ENCODE results near the gene C10orf88. TPM values are rescaled to one million over a fixed set of nuclear protein-coding genes. Genes with fewer than 3 reads are reported as not detected.
A peak's percentile ranks its signal among the peaks of the same experiment; 100 is the strongest.

The C10orf88 gene
- total and polyA plus RNA-seq, 2 of the 13 experiments (the other 11 are each of a cell fraction or from before 2014, with no cell fraction given), result 4.6 to 11.8 TPM

- TF ChIP-seq THRA (CRISPR knock-in tag; IDR thresholded peaks at IDR 0.05; ENCODE audit: borderline replicate concordance) (peak; percentile 99), ZNF580 (CRISPR knock-in tag; IDR thresholded peaks at IDR 0.05; ENCODE audit: borderline replicate concordance, low read depth) (peak; percentile 100), FOXP1 (IDR thresholded peaks at IDR 0.05) (no peak), FOXP1 (CRISPR knock-in tag; IDR thresholded peaks at IDR 0.05) (peak; percentile 91), MYPOP (CRISPR knock-in tag; IDR thresholded peaks at IDR 0.05) (peak; percentile 98), GFI1 (CRISPR knock-in tag; IDR thresholded peaks at IDR 0.05; ENCODE audit: borderline replicate concordance) (peak; percentile 92), NR2F6 (IDR thresholded peaks at IDR 0.05) (no peak), NR2F6 (CRISPR knock-in tag; IDR thresholded peaks at IDR 0.05) (peak; percentile 92), NKX3-1 (CRISPR knock-in tag; IDR thresholded peaks at IDR 0.05) (peak; percentile 100), RFX3 (CRISPR knock-in tag; IDR thresholded peaks at IDR 0.05) (peak; percentile 87), SOX6 (IDR thresholded peaks at IDR 0.05) (no peak), SOX6 (CRISPR knock-in tag; IDR thresholded peaks at IDR 0.05) (peak; percentile 79), TEF (CRISPR knock-in tag; IDR thresholded peaks at IDR 0.05) (peak; percentile 100), RBM22 (optimal IDR thresholded peaks at IDR 0.05; ENCODE audit: low read length) (no peak), ZNF660 (CRISPR knock-in tag; IDR thresholded peaks at IDR 0.05; ENCODE audit: borderline replicate concordance, low read depth) (peak; percentile 99), GMEB2 (CRISPR knock-in tag; IDR thresholded peaks at IDR 0.05; ENCODE audit: low read depth) (peak; percentile 81; the same call in 1 of the 2 replicates), HDAC6 (IDR thresholded peaks at IDR 0.05; ENCODE audit: low read depth, low read length) (no peak), ZNF639 (CRISPR knock-in tag; conservative IDR thresholded peaks at IDR 0.05) (peak; percentile 100), TP53 (CRISPR knock-in tag; conservative IDR thresholded peaks at IDR 0.05) (peak; percentile 99), MYNN (CRISPR knock-in tag; IDR thresholded peaks at IDR 0.05; ENCODE audit: low read depth) (peak; percentile 99), ZNF773 (CRISPR knock-in tag; IDR thresholded peaks at IDR 0.05; ENCODE audit: borderline replicate concordance) (peak; percentile 100), MEIS2 (CRISPR knock-in tag; IDR thresholded peaks at IDR 0.05) (peak; percentile 100), SP5 (CRISPR knock-in tag; IDR thresholded peaks at IDR 0.05; ENCODE audit: borderline replicate concordance, low read depth) (peak; percentile 93), MAFK (conservative IDR thresholded peaks at IDR 0.05 in 1 of 2, IDR thresholded peaks at IDR 0.05 in 1 of 2; ENCODE audit: low read length in 2 of 2) (no peak), CCAR2 (optimal IDR thresholded peaks at IDR 0.05; ENCODE audit: low read depth, low read length) (no peak)
Observed at GRCh38 chr10:122911889-122912484, 42.0 kb downstream of the C10orf88 start (continued).

All from HepG2 (cell line).